ENCODE results near the gene DCUN1D2. TPM values are rescaled to one million over a fixed set of nuclear protein-coding genes. Genes with fewer than 3 reads are reported as not detected.

DCUN1D2 gene
- total and polyA plus RNA-seq, 10 of the 15 experiments (the other 5 are each of a cell fraction or from before 2014, with no cell fraction given) = 2.5 to 23.6 (median 9.3) TPM

- TF ChIP-seq, protein P1, sequence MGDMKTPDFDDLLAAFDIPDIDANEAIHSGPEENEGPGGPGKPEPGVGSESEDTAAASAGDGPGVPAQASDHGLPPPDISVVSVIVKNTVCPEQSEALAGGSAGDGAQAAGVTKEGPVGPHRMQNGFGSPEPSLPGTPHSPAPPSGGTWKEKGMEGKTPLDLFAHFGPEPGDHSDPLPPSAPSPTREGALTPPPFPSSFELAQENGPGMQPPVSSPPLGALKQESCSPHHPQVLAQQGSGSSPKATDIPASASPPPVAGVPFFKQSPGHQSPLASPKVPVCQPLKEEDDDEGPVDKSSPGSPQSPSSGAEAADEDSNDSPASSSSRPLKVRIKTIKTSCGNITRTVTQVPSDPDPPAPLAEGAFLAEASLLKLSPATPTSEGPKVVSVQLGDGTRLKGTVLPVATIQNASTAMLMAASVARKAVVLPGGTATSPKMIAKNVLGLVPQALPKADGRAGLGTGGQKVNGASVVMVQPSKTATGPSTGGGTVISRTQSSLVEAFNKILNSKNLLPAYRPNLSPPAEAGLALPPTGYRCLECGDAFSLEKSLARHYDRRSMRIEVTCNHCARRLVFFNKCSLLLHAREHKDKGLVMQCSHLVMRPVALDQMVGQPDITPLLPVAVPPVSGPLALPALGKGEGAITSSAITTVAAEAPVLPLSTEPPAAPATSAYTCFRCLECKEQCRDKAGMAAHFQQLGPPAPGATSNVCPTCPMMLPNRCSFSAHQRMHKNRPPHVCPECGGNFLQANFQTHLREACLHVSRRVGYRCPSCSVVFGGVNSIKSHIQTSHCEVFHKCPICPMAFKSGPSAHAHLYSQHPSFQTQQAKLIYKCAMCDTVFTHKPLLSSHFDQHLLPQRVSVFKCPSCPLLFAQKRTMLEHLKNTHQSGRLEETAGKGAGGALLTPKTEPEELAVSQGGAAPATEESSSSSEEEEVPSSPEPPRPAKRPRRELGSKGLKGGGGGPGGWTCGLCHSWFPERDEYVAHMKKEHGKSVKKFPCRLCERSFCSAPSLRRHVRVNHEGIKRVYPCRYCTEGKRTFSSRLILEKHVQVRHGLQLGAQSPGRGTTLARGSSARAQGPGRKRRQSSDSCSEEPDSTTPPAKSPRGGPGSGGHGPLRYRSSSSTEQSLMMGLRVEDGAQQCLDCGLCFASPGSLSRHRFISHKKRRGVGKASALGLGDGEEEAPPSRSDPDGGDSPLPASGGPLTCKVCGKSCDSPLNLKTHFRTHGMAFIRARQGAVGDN (IDR thresholded peaks at IDR 0.05) = no peak
These were observed 64.4 kb downstream of the DCUN1D2 start (continued) for GRCh38 chr13:113425941-113426590.

- H4K20me1 ChIP-seq (ENCODE audit: control insufficient read depth, insufficient read depth) = no peaks in the 10 kb centered on the region
- ChIA-PET SMC1A (ENCODE audit: uncharacterized antibody, unreplicated experiment) (no interaction called here), RAD21 (ENCODE audit: unreplicated experiment) (no interaction called here), CTCF (no interaction called here), POLR2A (no interaction called here)
- no peaks in the 10 kb centered on the region for H3K36me3 ChIP-seq (ENCODE audit: control insufficient read depth in 2 of 2, insufficient read depth in 2 of 2, low read length in 1 of 2)
- no peak overlapping the region for H3K27ac ChIP-seq (ENCODE audit: control insufficient read depth, insufficient read depth)
- no peaks in the 10 kb centered on the region for H3K27me3 ChIP-seq (replicated peaks in 1 of 2; ENCODE audit: control insufficient read depth in 2 of 2, insufficient read depth in 2 of 2, low read length in 1 of 2)
- DNase-seq (ENCODE audit: low read depth, low spot score) = no peak
- no peak overlapping the region for H3K4me2 ChIP-seq (ENCODE audit: control insufficient read depth, insufficient read depth)
- 46% methylated on average over 11 of the region's 11 CpGs for WGBS (ENCODE audit: insufficient coverage, insufficient replicate concordance, low lambda C conversion rate, missing lambda C conversion rate)
- no peaks in the 10 kb centered on the region for H3K4me1 ChIP-seq (ENCODE audit: control insufficient read depth, insufficient read depth, low read length)
- no peak; the same call in 2 of the 3 replicates for ATAC-seq
- no peak for FAIRE-seq
- in situ Hi-C loops (cut with MboI) = no loop called here
- H3K9me3 ChIP-seq (replicated peaks; ENCODE audit: control insufficient read depth, insufficient read depth, low read length) = no peaks in the 10 kb centered on the region
- H3K79me2 ChIP-seq (ENCODE audit: control insufficient read depth, insufficient read depth, low read length) = no peaks in the 10 kb centered on the region
- H3K4me3 ChIP-seq = no peak overlapping the region
- H2AFZ ChIP-seq (ENCODE audit: control insufficient read depth, low read depth, low read length) = no peak overlapping the region
- no peak overlapping the region for H3K9ac ChIP-seq (ENCODE audit: control insufficient read depth, insufficient read depth, low read length)
- intact Hi-C loops (cut with micrococcal nuclease; ENCODE audit: unreplicated experiment) = no loop called here
- no TSS peak for BruUV-seq (replicated peaks)
- TF ChIP-seq CREM (IDR thresholded peaks at IDR 0.05; ENCODE audit: low read depth) = no peak
- no peak for TF ChIP-seq IRF4 (IDR thresholded peaks at IDR 0.05; ENCODE audit: low read depth, low read length)
- no peak for TF ChIP-seq ZNF384 (IDR thresholded peaks at IDR 0.05; ENCODE audit: borderline replicate concordance, low read depth, low read length)
- TF ChIP-seq SPI1 (IDR thresholded peaks at IDR 0.05; ENCODE audit: borderline replicate concordance, insufficient read depth, low read depth, low read length) = no peak
- TF ChIP-seq EGR1 (IDR thresholded peaks at IDR 0.05; ENCODE audit: borderline replicate concordance in 1 of 2, low read depth in 2 of 2, low read length in 2 of 2) = no peak
- no peak for TF ChIP-seq SREBF1 (IDR thresholded peaks at IDR 0.05; ENCODE audit: low read length)
- TF ChIP-seq E2F4 (IDR thresholded peaks at IDR 0.05; ENCODE audit: low read depth, low read length) = no peak
- no peak for TF ChIP-seq ATF7 (IDR thresholded peaks at IDR 0.05; ENCODE audit: low read depth)
- no peak for TF ChIP-seq CEBPB (IDR thresholded peaks at IDR 0.05; ENCODE audit: borderline replicate concordance in 1 of 2, low read depth in 2 of 2, low read length in 2 of 2)
- TF ChIP-seq KLF5 (IDR thresholded peaks at IDR 0.05; ENCODE audit: partially characterized antibody) = no peak
- TF ChIP-seq, protein P2, sequence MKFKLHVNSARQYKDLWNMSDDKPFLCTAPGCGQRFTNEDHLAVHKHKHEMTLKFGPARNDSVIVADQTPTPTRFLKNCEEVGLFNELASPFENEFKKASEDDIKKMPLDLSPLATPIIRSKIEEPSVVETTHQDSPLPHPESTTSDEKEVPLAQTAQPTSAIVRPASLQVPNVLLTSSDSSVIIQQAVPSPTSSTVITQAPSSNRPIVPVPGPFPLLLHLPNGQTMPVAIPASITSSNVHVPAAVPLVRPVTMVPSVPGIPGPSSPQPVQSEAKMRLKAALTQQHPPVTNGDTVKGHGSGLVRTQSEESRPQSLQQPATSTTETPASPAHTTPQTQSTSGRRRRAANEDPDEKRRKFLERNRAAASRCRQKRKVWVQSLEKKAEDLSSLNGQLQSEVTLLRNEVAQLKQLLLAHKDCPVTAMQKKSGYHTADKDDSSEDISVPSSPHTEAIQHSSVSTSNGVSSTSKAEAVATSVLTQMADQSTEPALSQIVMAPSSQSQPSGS (IDR thresholded peaks at IDR 0.05; ENCODE audit: low read length) = no peak
These were observed 66.9 kb downstream of the DCUN1D2 start for GRCh38 chr13:113423520-113424163.
